K562 (cell line): Measurements from ENCODE around the gene LAMA2. TPM values are rescaled to one million over a fixed set of nuclear protein-coding genes. Genes with fewer than 3 reads are reported as not detected.

Experiments used
- ATAC-seq: fragments of 200-7000 bp; cut with Tn5 transposase; 3 replicates; pipeline ENCODE4 v1.9.1; 2020; ENCODE audit warnings: moderate library complexity
- BruUV-seq: library from RNA; stranded (reverse); fragments of 400-500 nt; replicated peaks from 2 replicates; lab custom pipeline; 2021; lab: Mats Ljungman, UMichigan
- CTCF ChIA-PET: fragments of 300-600 bp; formaldehyde crosslinking; extraction: SDS; loops from one replicate; lab custom pipeline; 2021; ENCODE audit warnings: low intra/inter-chr PET ratio; lab: Yijun Ruan, JAX
- POLR2A ChIA-PET: fragments of 300-600, 350-650 bp; sonication (Branson Sonifier 250); formaldehyde crosslinking; extraction: SDS; loops from one replicate; lab custom pipeline; 2021; ENCODE audit warnings: antibody characterized with exemption, inconsistent platforms; lab: Yijun Ruan, JAX
- DNase-seq, 4 experiments: peaks; one replicate each; pipeline versions ENCODE4 v3.0.0 to v3.0.0-alpha.2; 2011 to 2018; ENCODE audit warnings: low spot score in 3 of 4, mixed read lengths in 3 of 4; ENCODE audit errors: extremely low read depth in 1 of 4
- FAIRE-seq: peaks from 2 replicates; lab custom pipeline; 2011; peaks lifted over from hg19 to GRCh38; lab: Jason Lieb, UNC
- H2AFZ ChIP-seq: 2 replicates; pipeline ENCODE4 v1.6.0; 2011; ENCODE audit warnings: low read depth, low read length, control low read depth, inconsistent platforms
- H3K27ac ChIP-seq: fragments of 200-600 bp; 3 replicates; pipeline ENCODE4 v1.8.0; 2011; ENCODE audit warnings: low read depth, mild to moderate bottlenecking, control low read depth, inconsistent platforms, low read length, moderate library complexity, mixed read lengths; ENCODE audit errors: extremely low read depth
- H3K27me3 ChIP-seq, 2 experiments: fragments of 300-600 bp in 1 of 2; 2 replicates in 1 of 2; 3 replicates in 1 of 2; pipeline versions ENCODE4 v1.6.0 to v1.8.0; 2011; ENCODE audit warnings: inconsistent platforms in 2 of 2, low read length in 2 of 2, mild to moderate bottlenecking in 1 of 2, mixed read lengths in 1 of 2, moderate library complexity in 1 of 2; ENCODE audit not compliant: control insufficient read depth in 2 of 2, insufficient read depth in 2 of 2
- H3K36me3 ChIP-seq: fragments of 300-600 bp; 3 replicates; pipeline ENCODE4 v1.8.0; 2011; ENCODE audit warnings: mild to moderate bottlenecking, low read length, inconsistent platforms; ENCODE audit not compliant: control insufficient read depth, insufficient read depth
- H3K4me1 ChIP-seq, 2 experiments: fragments of 200-600 bp in 1 of 2; replicated peaks in 1 of 2; 2 replicates in 1 of 2; 3 replicates in 1 of 2; pipeline versions ENCODE4 v1.5.1 to v1.8.0; 2011; ENCODE audit warnings: inconsistent platforms in 2 of 2, low read length in 2 of 2, mild to moderate bottlenecking in 1 of 2, mixed read lengths in 1 of 2, moderate library complexity in 1 of 2; ENCODE audit not compliant: control insufficient read depth in 2 of 2, insufficient read depth in 2 of 2
- H3K4me2 ChIP-seq: 2 replicates; pipeline ENCODE4 v1.6.1; 2011; ENCODE audit warnings: low read length, control low read depth, inconsistent platforms, mixed read lengths; ENCODE audit not compliant: insufficient read depth
- H3K4me3 ChIP-seq: fragments of 200-600 bp; sonication (generic), shearing (Covaris generic); 2 replicates; pipeline ENCODE4 v1.5.1; 2016; ENCODE audit warnings: control low read depth, inconsistent platforms
- H3K79me2 ChIP-seq: fragments of 200-600 bp; 3 replicates; pipeline ENCODE4 v1.8.0; 2011; ENCODE audit warnings: low read length, inconsistent platforms; ENCODE audit not compliant: control insufficient read depth, insufficient read depth
- H3K9ac ChIP-seq, 2 experiments: 2 replicates each; pipeline versions ENCODE4 v1.6.0 to v1.6.1; 2011; ENCODE audit warnings: low read depth in 2 of 2, low read length in 2 of 2, control low read depth in 1 of 2, inconsistent platforms in 1 of 2, mild to moderate bottlenecking in 1 of 2, mixed read lengths in 1 of 2; ENCODE audit not compliant: insufficient read depth in 1 of 2
- H3K9me1 ChIP-seq: one replicate; pipeline ENCODE4 v1.6.0; 2011; ENCODE audit warnings: inconsistent platforms, mild to moderate bottlenecking, low read length, moderate library complexity; ENCODE audit not compliant: control insufficient read depth, insufficient read depth
- H3K9me3 ChIP-seq: replicated peaks from 2 replicates; pipeline ENCODE4 v1.5.1; 2011; ENCODE audit warnings: low read depth, low read length, inconsistent platforms; ENCODE audit not compliant: control insufficient read depth, insufficient read depth
- H4K20me1 ChIP-seq: replicated peaks from 2 replicates; pipeline ENCODE4 v1.6.1; 2011; ENCODE audit warnings: low read length, inconsistent platforms, mixed read lengths; ENCODE audit not compliant: control insufficient read depth, insufficient read depth
- ASH1L ChIP-seq: fragments of 450-650 bp; IDR thresholded peaks from 2 replicates; pipeline ENCODE4 v1.6.1; 2018; ENCODE audit warnings: borderline replicate concordance, mild to moderate bottlenecking, low read depth; ENCODE audit not compliant: partially characterized antibody
- HDAC3 ChIP-seq: fragments of 450-650 bp; IDR thresholded peaks from 2 replicates; pipeline ENCODE4 v1.6.1; 2018; ENCODE audit warnings: borderline replicate concordance, mild to moderate bottlenecking, moderate library complexity; ENCODE audit not compliant: partially characterized antibody
- HEY1 ChIP-seq: fragments of 250-450 bp; sonication (Bioruptor Pico); IDR thresholded peaks from 2 replicates; pipeline ENCODE4 v1.5.0; 2020; ENCODE audit warnings: mild to moderate bottlenecking, moderate library complexity, borderline replicate concordance
- HSF4 ChIP-seq: fragments of 250-450 bp; sonication (Bioruptor Pico); IDR thresholded peaks from 2 replicates; pipeline ENCODE4 v2.1.2; 2022; ENCODE audit warnings: mild to moderate bottlenecking, moderate library complexity, borderline replicate concordance
- MCM2 ChIP-seq: fragments of 450-650 bp; IDR thresholded peaks from 2 replicates; pipeline ENCODE4 v1.6.1; 2017; ENCODE audit warnings: low read depth, mild to moderate bottlenecking
- MYNN ChIP-seq, 2 experiments: sonication (generic); formaldehyde crosslinking in 1 of 2; IDR thresholded peaks; 2 replicates each; pipeline versions ENCODE4 v1.5.0 to v1.6.1; 2016 to 2020; ENCODE audit warnings: antibody characterized with exemption in 1 of 2, missing genetic modification reagents in 1 of 2
- NCOA1 ChIP-seq: fragments of 450-650 bp; IDR thresholded peaks from 2 replicates; pipeline ENCODE4 v1.6.1; 2016; ENCODE audit warnings: low read depth
- SAP30 ChIP-seq: fragments of 200-600 bp; sonication (generic); IDR thresholded peaks from 2 replicates; pipeline ENCODE4 v1.6.1; 2012; ENCODE audit warnings: borderline replicate concordance, low read depth, mild to moderate bottlenecking, moderate library complexity, low read length, control low read depth, inconsistent platforms; ENCODE audit not compliant: insufficient read depth, poor library complexity, severe bottlenecking
- SFPQ ChIP-seq: fragments of 200-400 bp; formaldehyde crosslinking; IDR thresholded peaks from 2 replicates; pipeline ENCODE4 v1.6.1; 2017; ENCODE audit warnings: mild to moderate bottlenecking, low read depth, low read length, moderate library complexity
- TAF15 ChIP-seq: fragments of 200-400 bp; formaldehyde crosslinking; IDR thresholded peaks from 2 replicates; pipeline ENCODE4 v1.6.1; 2017; ENCODE audit warnings: mild to moderate bottlenecking, low read depth, low read length, moderate library complexity
- TCF7L2 ChIP-seq: fragments of 150-350 bp; IDR thresholded peaks from 2 replicates; pipeline ENCODE4 v1.6.1; 2016; ENCODE audit warnings: low read depth, mild to moderate bottlenecking, low read length, moderate library complexity
- ZNF449 ChIP-seq: fragments of 250-450 bp; sonication (Bioruptor Pico); IDR thresholded peaks from 2 replicates; pipeline ENCODE4 v1.8.0; 2022; ENCODE audit warnings: moderate library complexity, mild to moderate bottlenecking, inconsistent platforms
- ZNF583 ChIP-seq: fragments of 250-450 bp; sonication (Bioruptor Pico); IDR thresholded peaks from 2 replicates; pipeline ENCODE4 v1.4.0; 2020
- ZNF644 ChIP-seq: fragments of 200-800 bp; sonication (Bioruptor generic); IDR thresholded peaks from 2 replicates; pipeline ENCODE4 v1.6.1; 2016; ENCODE audit warnings: low read depth, missing genetic modification characterization, missing compliant biosample characterization
- ZNF699 ChIP-seq: fragments of 250-450 bp; sonication (Bioruptor Pico); IDR thresholded peaks from 2 replicates; pipeline ENCODE4 v1.8.0; 2021; ENCODE audit warnings: mild to moderate bottlenecking, moderate library complexity; ENCODE audit not compliant: insufficient replicate concordance
- WGBS: fragments of 100-300 bp; shearing (Covaris generic); methylation state at CpG from one replicate; pipeline ENCODE4 v1.1.6; 2016; ENCODE audit warnings: low coverage, mixed read lengths; ENCODE audit not compliant: insufficient coverage; ENCODE audit errors: missing lambda C conversion rate; 5-methylcytosine and 5-hydroxymethylcytosine counted together
- in situ Hi-C: fragments of 300-500 bp; cut with MboI; formaldehyde crosslinking; loops from 4 replicates; pipeline ENCODE4 v1.15.0; 2018; ENCODE audit warnings: inconsistent platforms, mixed read lengths
- intact Hi-C: fragments of 100-400 bp; cut with micrococcal nuclease; formaldehyde crosslinking; loops from 2 replicates; pipeline ENCODE4 v1.14.2; 2022
- polyA plus RNA-seq, 8 experiments: library from polyadenylated mRNA; depleted of rRNA in 4 of 8; stranded (reverse) in 5 of 8; unstranded in 3 of 8; fragments of >200 nt; fragmentation: Nextera tagmentation in 2 of 8; fragmentation: Illumina TruSeq in 1 of 8; extraction: Ambion mirVana in 2 of 8; extraction: Trizol in 1 of 8; gene quantifications; 2 replicates each; pipeline versions ENCODE4 v1.2.1 to v1.2.3, GENCODE V29; 2011 to 2014; ENCODE audit warnings: inconsistent platforms in 1 of 8, missing spikeins in 1 of 8
- total RNA-seq, 7 experiments: library from RNA; depleted of rRNA in 6 of 7; stranded (reverse); fragments of >200 nt in 6 of 7; fragmentation: Illumina TruSeq in 2 of 7; extraction: Trizol in 2 of 7; gene quantifications; 2 replicates each; pipeline versions ENCODE4 v1.2.1 to v1.2.3, GENCODE V29; 2011 to 2021; ENCODE audit warnings: low replicate concordance in 1 of 7
- TF ChIP-seq, protein P1 (sequence below): fragments of 450-650 bp; formaldehyde crosslinking; IDR thresholded peaks from 2 replicates; pipeline ENCODE4 v1.4.0; 2022; ENCODE audit warnings: missing genetic modification characterization

The LAMA2 gene
- total and polyA plus RNA-seq, 9 of the 15 experiments (the other 6 are each of a cell fraction or from before 2014, with no cell fraction given) = 0.04 to 1.5 (median 0.36) TPM

- FAIRE-seq = no peak
- TF ChIP-seq, protein P1, sequence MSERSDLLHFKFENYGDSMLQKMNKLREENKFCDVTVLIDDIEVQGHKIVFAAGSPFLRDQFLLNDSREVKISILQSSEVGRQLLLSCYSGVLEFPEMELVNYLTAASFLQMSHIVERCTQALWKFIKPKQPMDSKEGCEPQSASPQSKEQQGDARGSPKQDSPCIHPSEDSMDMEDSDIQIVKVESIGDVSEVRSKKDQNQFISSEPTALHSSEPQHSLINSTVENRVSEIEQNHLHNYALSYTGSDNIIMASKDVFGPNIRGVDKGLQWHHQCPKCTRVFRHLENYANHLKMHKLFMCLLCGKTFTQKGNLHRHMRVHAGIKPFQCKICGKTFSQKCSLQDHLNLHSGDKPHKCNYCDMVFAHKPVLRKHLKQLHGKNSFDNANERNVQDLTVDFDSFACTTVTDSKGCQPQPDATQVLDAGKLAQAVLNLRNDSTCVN (CRISPR knock-in tag) = no peak
- TF ChIP-seq ASH1L (no peak), HEY1 (CRISPR knock-in tag) (no peak), HDAC3 (no peak), SFPQ (no peak), HSF4 (CRISPR knock-in tag) (no peak), TCF7L2 (no peak), TAF15 (no peak), ZNF699 (no peak), NCOA1 (no peak), SAP30 (no peak), ZNF449 (no peak), ZNF644 (tag) (no peak), ZNF583 (CRISPR knock-in tag) (no peak), MCM2 (no peak), MYNN (IDR thresholded peaks at IDR 0.05) (no peak), MYNN (CRISPR knock-in tag; IDR thresholded peaks at IDR 0.05) (no peak)
Measured at GRCh38 chr6:129475477-129476247, 592.7 kb downstream of the LAMA2 start.

More at GRCh38 chr6:129475477-129476247, 592.7 kb downstream of the LAMA2 start:
- H3K27ac ChIP-seq = no peak overlapping the region
- 4% methylated on average over 7 of the region's 7 CpGs for WGBS
- ChIA-PET POLR2A (interaction anchor here (0.7 kb wide), 1 partner anchor 483 kb away, joined by 4 read pairs; no protein-coding TSS in a partner anchor), CTCF (no interaction called here)
- H3K9me3 ChIP-seq = no peaks in the 10 kb centered on the region
- H3K4me3 ChIP-seq = no peak overlapping the region
- no peaks in the 10 kb centered on the region; a peak in 1 of 5 replicates for H3K4me1 ChIP-seq
- H3K79me2 ChIP-seq = no peaks in the 10 kb centered on the region
- no TSS peak for BruUV-seq
- H3K9ac ChIP-seq = no peak overlapping the region; a peak in 1 of 4 replicates
- no peaks in the 10 kb centered on the region for H3K36me3 ChIP-seq
- DNase-seq (no peak), ATAC-seq (peak; percentile 54)
- in situ Hi-C loops (no loop called here), intact Hi-C loops (no loop called here)
- H3K4me2 ChIP-seq = no peak overlapping the region; the same call in 1 of the 2 replicates
- no peaks in the 10 kb centered on the region for H4K20me1 ChIP-seq
- no peak overlapping the region for H2AFZ ChIP-seq
- H3K9me1 ChIP-seq = no peaks in the 10 kb centered on the region
- peaks cover 0 to 5% of the 10 kb centered on the region in 2 experiments; a peak in 3 of 5 replicates for H3K27me3 ChIP-seq
